ENCODE results near the gene CEP112. TPM values are rescaled to one million over a fixed set of nuclear protein-coding genes. Genes with fewer than 3 reads are reported as not detected.

CEP112 gene
- total and polyA plus RNA-seq, 2 experiments from 2014 or later, result 4.0 to 4.3 TPM

GRCh38 chr17:65994114-65994513 is 197.8 kb downstream of the CEP112 start (continued):
- TF ChIP-seq, protein P1, sequence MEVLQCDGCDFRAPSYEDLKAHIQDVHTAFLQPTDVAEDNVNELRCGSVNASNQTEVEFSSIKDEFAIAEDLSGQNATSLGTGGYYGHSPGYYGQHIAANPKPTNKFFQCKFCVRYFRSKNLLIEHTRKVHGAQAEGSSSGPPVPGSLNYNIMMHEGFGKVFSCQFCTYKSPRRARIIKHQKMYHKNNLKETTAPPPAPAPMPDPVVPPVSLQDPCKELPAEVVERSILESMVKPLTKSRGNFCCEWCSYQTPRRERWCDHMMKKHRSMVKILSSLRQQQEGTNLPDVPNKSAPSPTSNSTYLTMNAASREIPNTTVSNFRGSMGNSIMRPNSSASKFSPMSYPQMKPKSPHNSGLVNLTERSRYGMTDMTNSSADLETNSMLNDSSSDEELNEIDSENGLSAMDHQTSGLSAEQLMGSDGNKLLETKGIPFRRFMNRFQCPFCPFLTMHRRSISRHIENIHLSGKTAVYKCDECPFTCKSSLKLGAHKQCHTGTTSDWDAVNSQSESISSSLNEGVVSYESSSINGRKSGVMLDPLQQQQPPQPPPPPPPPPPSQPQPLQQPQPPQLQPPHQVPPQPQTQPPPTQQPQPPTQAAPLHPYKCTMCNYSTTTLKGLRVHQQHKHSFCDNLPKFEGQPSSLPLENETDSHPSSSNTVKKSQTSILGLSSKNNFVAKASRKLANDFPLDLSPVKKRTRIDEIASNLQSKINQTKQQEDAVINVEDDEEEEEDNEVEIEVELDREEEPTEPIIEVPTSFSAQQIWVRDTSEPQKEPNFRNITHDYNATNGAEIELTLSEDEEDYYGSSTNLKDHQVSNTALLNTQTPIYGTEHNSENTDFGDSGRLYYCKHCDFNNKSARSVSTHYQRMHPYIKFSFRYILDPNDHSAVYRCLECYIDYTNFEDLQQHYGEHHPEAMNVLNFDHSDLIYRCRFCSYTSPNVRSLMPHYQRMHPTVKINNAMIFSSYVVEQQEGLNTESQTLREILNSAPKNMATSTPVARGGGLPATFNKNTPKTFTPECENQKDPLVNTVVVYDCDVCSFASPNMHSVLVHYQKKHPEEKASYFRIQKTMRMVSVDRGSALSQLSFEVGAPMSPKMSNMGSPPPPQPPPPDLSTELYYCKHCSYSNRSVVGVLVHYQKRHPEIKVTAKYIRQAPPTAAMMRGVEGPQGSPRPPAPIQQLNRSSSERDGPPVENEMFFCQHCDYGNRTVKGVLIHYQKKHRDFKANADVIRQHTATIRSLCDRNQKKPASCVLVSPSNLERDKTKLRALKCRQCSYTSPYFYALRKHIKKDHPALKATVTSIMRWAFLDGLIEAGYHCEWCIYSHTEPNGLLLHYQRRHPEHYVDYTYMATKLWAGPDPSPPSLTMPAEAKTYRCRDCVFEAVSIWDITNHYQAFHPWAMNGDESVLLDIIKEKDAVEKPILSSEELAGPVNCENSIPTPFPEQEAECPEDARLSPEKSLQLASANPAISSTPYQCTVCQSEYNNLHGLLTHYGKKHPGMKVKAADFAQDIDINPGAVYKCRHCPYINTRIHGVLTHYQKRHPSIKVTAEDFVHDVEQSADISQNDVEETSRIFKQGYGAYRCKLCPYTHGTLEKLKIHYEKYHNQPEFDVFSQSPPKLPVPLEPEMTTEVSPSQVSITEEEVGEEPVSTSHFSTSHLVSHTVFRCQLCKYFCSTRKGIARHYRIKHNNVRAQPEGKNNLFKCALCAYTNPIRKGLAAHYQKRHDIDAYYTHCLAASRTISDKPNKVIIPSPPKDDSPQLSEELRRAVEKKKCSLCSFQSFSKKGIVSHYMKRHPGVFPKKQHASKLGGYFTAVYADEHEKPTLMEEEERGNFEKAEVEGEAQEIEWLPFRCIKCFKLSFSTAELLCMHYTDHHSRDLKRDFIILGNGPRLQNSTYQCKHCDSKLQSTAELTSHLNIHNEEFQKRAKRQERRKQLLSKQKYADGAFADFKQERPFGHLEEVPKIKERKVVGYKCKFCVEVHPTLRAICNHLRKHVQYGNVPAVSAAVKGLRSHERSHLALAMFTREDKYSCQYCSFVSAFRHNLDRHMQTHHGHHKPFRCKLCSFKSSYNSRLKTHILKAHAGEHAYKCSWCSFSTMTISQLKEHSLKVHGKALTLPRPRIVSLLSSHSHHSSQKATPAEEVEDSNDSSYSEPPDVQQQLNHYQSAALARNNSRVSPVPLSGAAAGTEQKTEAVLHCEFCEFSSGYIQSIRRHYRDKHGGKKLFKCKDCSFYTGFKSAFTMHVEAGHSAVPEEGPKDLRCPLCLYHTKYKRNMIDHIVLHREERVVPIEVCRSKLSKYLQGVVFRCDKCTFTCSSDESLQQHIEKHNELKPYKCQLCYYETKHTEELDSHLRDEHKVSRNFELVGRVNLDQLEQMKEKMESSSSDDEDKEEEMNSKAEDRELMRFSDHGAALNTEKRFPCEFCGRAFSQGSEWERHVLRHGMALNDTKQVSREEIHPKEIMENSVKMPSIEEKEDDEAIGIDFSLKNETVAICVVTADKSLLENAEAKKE (CRISPR knock-in tag; IDR thresholded peaks at IDR 0.05), result no peak
- no peak for TF ChIP-seq STAT1 (IDR thresholded peaks at IDR 0.05; ENCODE audit: unreplicated experiment)

GRCh38 chr17:65990593-65990992 is 201.3 kb downstream of the CEP112 start:
- TF ChIP-seq ZNF331 (CRISPR knock-in tag; IDR thresholded peaks at IDR 0.05; ENCODE audit: low read depth), result no peak
- TF ChIP-seq, protein P1 (CRISPR knock-in tag; IDR thresholded peaks at IDR 0.05), result no peak
- TF ChIP-seq STAT1 (IDR thresholded peaks at IDR 0.05; ENCODE audit: unreplicated experiment), result no peak
- TF ChIP-seq POLR2AphosphoS5 (IDR thresholded peaks at IDR 0.05; ENCODE audit: low read depth), result no peak
- no peak for TF ChIP-seq NANOG (IDR thresholded peaks at IDR 0.05; ENCODE audit: borderline replicate concordance)
- no peaks in the 10 kb centered on the region for H4K20me1 ChIP-seq (replicated peaks; ENCODE audit: insufficient read depth)
- H3K4me3 ChIP-seq, result no peak overlapping the region
- DNase-seq (ENCODE audit: low spot score) (no peak), ATAC-seq (no peak)
- no peaks in the 10 kb centered on the region for H3K4me1 ChIP-seq (ENCODE audit: insufficient read depth)
- H3K27ac ChIP-seq (ENCODE audit: low read depth), result no peak overlapping the region
- H3F3A ChIP-seq (replicated peaks; ENCODE audit: low read depth), result no peaks in the 10 kb centered on the region
- H2AFZ ChIP-seq, result no peak overlapping the region
- Mint-ChIP-seq H3K9me3 (peaks cover 9% of the 10 kb centered on the region; the same call in 2 of the 3 replicates), H3K4me1 (no peaks in the 10 kb centered on the region), H3K27me3 (ENCODE audit: insufficient read depth, low read depth, poor library complexity) (no peaks in the 10 kb centered on the region), H3K27ac (no peak overlapping the region), H3K4me3 (no peak overlapping the region), H3K36me3 (ENCODE audit: low read depth) (peaks cover 7% of the 10 kb centered on the region; the same call in 2 of the 3 replicates)
- H3K36me3 ChIP-seq (ENCODE audit: insufficient read depth), result no peaks in the 10 kb centered on the region
- no peak overlapping the region for H3K4me2 ChIP-seq
- H3K27me3 ChIP-seq (ENCODE audit: insufficient read depth), result no peaks in the 10 kb centered on the region
- no peaks in the 10 kb centered on the region for H3K79me2 ChIP-seq (replicated peaks; ENCODE audit: insufficient read depth)
- H3K9me2 ChIP-seq (ENCODE audit: insufficient read depth), result no peaks in the 10 kb centered on the region
